CD4-positive, alpha-beta memory T cell (primary cell): ENCODE measurements around the gene RNF148. TPM values are rescaled to one million over a fixed set of nuclear protein-coding genes. Genes with fewer than 3 reads are reported as not detected.
"Not testable (repeated sequence)": the region's sequence is repeated elsewhere in the genome, so short reads cannot be mapped to it uniquely, and the experiment has no call there.

Experiments used
- CTCF ChIA-PET: fragments of 350-600 bp; sonication (Branson Sonifier 250); formaldehyde crosslinking; loops from one replicate; lab custom pipeline; 2021; ENCODE audit warnings: inconsistent platforms; ENCODE audit not compliant: partially characterized antibody; lab: Charles Lee
- POLR2A ChIA-PET: fragments of 350-600 bp; sonication (Branson Sonifier 250); formaldehyde crosslinking; loops from one replicate; lab custom pipeline; 2021; ENCODE audit not compliant: partially characterized antibody; lab: Charles Lee
- DNase-seq, 5 donors: peaks; one replicate each; pipeline versions ENCODE4 v3.0.0 to v3.0.0-alpha.2; 2020 to 2022; ENCODE audit warnings: mixed read lengths in 1 of 5
- H3K27ac ChIP-seq: one replicate; pipeline ENCODE4 v1.7.0; 2013; ENCODE audit warnings: low read depth, low read length
- H3K27me3 ChIP-seq: 2 replicates; pipeline ENCODE4 v1.7.0; 2013; ENCODE audit warnings: mild to moderate bottlenecking, low read length, moderate library complexity; ENCODE audit not compliant: insufficient read depth
- H3K36me3 ChIP-seq: 2 replicates; pipeline ENCODE4 v1.7.0; 2013; ENCODE audit warnings: mild to moderate bottlenecking, low read length, moderate library complexity; ENCODE audit not compliant: insufficient read depth
- H3K4me1 ChIP-seq: 2 replicates; pipeline ENCODE4 v1.7.0; 2013; ENCODE audit warnings: mild to moderate bottlenecking, low read length, moderate library complexity; ENCODE audit not compliant: insufficient read depth
- H3K4me3 ChIP-seq, 2 donors: one replicate each; pipeline ENCODE4 v1.7.0; 2013; ENCODE audit warnings: low read length in 2 of 2, mild to moderate bottlenecking in 1 of 2
- H3K9me3 ChIP-seq, 2 donors: one replicate each; pipeline ENCODE4 v1.7.0; 2013; ENCODE audit warnings: low read length in 2 of 2, control low read depth in 1 of 2; ENCODE audit not compliant: control insufficient read depth in 1 of 2
- H3K27ac Mint-ChIP-seq, 7 donors: one replicate each; pipeline ENCODE4 v1.8.0; 2020 to 2021; ENCODE audit warnings: mixed read lengths in 7 of 7, mild to moderate bottlenecking in 6 of 7, inconsistent platforms in 3 of 7, moderate library complexity in 3 of 7
- H3K27me3 Mint-ChIP-seq, 2 donors: one replicate each; pipeline ENCODE4 v1.8.0; 2020 to 2021; ENCODE audit warnings: mixed read lengths in 2 of 2
- H3K36me3 Mint-ChIP-seq, 2 donors: one replicate each; pipeline ENCODE4 v1.8.0; 2020 to 2021; ENCODE audit warnings: mixed read lengths in 2 of 2, inconsistent platforms in 1 of 2, mild to moderate bottlenecking in 1 of 2
- H3K4me1 Mint-ChIP-seq, 4 donors: one replicate each; pipeline ENCODE4 v1.8.0; 2020 to 2021; ENCODE audit warnings: mixed read lengths in 4 of 4, mild to moderate bottlenecking in 1 of 4
- H3K4me3 Mint-ChIP-seq, 8 donors: one replicate each; pipeline ENCODE4 v1.8.0; 2020 to 2021; ENCODE audit warnings: mixed read lengths in 8 of 8, mild to moderate bottlenecking in 7 of 8, moderate library complexity in 6 of 8, inconsistent platforms in 3 of 8
- H3K9me3 Mint-ChIP-seq, 8 donors: one replicate each; pipeline ENCODE4 v1.8.0; 2020 to 2021; ENCODE audit warnings: mixed read lengths in 8 of 8, mild to moderate bottlenecking in 5 of 8, inconsistent platforms in 3 of 8, moderate library complexity in 1 of 8
- intact Hi-C: fragments of 100-400 bp; cut with micrococcal nuclease; formaldehyde crosslinking; loops from one replicate; pipeline ENCODE4 v1.15.1; 2023
- polyA plus RNA-seq, 2 donors: library from polyadenylated mRNA; unstranded; fragments of 300-500 nt; fragmentation: Illumina TruSeq; gene quantifications; one replicate each; pipeline ENCODE4 v1.2.3, GENCODE V29; 2021
- total RNA-seq, 2 experiments: library from RNA; stranded (reverse); gene quantifications; one replicate each; pipeline ENCODE4 v1.2.3, GENCODE V29; 2021

Gene RNF148
- total and polyA plus RNA-seq, 4 experiments from 2014 or later: not detected

DNA sequence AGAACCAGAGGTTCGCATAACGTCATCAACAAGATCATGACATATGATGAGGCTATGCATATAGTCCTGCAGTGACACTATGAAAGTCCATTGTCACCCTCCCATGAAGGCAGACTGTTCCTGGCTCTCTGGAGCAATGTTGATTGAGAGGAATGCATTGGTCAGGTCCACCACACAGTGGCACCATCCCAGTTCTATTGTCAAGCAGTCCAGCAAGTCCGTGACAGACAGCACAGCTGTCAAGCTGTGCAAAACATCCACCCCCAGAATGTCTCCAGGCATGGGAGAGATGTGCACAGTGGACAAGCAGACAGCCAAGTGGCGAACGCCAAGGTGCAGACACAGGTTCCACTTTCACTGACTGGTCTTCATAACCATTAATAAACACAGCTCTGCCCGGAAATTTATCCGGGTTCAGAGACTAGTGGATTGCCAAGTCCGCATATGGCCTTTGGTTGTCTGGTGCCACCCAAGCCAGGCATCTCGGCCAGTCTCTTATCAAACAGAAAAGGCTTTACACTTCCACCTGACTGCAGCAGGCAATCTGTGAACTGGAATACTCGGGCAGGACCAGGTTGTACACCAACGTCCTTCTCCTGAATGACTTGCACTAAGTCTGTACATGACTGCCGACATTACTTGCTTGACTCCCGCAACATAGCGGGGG lies 11.0 kb downstream of the RNF148 start:
- Mint-ChIP-seq H3K9me3 (peaks cover 0 to 14% (median 7%) of the 10 kb centered on the region in 8 donors), H3K4me1 (no peaks in the 10 kb centered on the region), H3K27me3 (no peaks in the 10 kb centered on the region), H3K36me3 (no peaks in the 10 kb centered on the region), H3K4me3 (no peak overlapping the region), H3K27ac (no peak overlapping the region)
- POLR2A ChIA-PET: no interaction called here
- H3K4me3 ChIP-seq: no peak overlapping the region
- no peaks in the 10 kb centered on the region for H3K4me1 ChIP-seq
- H3K36me3 ChIP-seq: no peaks in the 10 kb centered on the region
- DNase-seq: no peak
- no peaks in the 10 kb centered on the region for H3K9me3 ChIP-seq
- CTCF ChIA-PET: no interaction called here
- intact Hi-C loops: loop anchor here (2.0 kb wide), 1 partner anchor 59 kb away; no protein-coding TSS in a partner anchor
- no peak overlapping the region for H3K27ac ChIP-seq
- H3K27me3 ChIP-seq: no peaks in the 10 kb centered on the region

DNA sequence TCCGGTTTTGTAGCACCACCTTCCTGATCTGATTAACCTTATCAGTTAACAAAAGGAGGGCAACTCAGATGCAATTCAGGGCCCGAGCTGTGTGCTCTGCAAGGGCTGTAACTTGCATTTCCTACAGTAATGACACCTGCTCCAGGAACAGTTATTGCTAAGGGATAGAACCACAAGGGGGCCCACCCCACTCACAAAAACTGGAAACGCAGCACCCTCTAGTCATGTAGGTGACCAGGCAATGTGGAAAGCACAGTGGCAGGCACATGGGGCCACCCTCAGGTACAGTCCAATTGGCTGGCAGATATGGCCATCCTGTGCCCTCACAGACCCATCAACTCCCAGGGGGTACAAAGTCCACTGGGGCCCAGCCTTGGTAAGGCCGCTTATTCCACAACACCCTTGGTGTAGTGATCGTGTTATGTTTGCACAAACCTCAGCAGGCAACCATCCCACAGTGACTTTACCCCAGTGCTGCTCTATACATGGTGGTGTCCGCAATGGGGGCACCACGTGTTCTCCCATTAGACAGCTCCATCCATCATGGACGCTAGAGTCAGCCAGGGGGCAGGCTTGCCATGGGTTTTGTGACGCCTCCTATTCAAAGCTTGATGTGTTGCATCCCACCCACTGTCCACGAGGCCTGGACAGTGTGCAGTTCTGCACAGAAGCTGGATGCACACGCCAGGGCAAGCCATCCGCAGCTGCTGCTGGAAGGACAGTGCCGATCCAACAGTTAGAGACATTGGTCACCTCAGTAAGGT lies 13.2 kb downstream of the RNF148 start:
- Mint-ChIP-seq H3K27me3 (no peaks in the 10 kb centered on the region), H3K36me3 (no peaks in the 10 kb centered on the region), H3K27ac (no peak overlapping the region), H3K4me3 (no peak overlapping the region), H3K9me3 (peaks cover 0 to 14% (median 7%) of the 10 kb centered on the region in 8 donors), H3K4me1 (no peaks in the 10 kb centered on the region)
- ChIA-PET CTCF (no interaction called here), POLR2A (no interaction called here)
- H3K4me3 ChIP-seq: no peak overlapping the region
- no peak for DNase-seq
- no peaks in the 10 kb centered on the region for H3K27me3 ChIP-seq
- H3K9me3 ChIP-seq: no peaks in the 10 kb centered on the region
- no peaks in the 10 kb centered on the region for H3K4me1 ChIP-seq
- H3K27ac ChIP-seq: no peak overlapping the region
- no peaks in the 10 kb centered on the region for H3K36me3 ChIP-seq
- intact Hi-C loops: loop anchor here (2.0 kb wide), 1 partner anchor 57 kb away; no protein-coding TSS in a partner anchor

DNA sequence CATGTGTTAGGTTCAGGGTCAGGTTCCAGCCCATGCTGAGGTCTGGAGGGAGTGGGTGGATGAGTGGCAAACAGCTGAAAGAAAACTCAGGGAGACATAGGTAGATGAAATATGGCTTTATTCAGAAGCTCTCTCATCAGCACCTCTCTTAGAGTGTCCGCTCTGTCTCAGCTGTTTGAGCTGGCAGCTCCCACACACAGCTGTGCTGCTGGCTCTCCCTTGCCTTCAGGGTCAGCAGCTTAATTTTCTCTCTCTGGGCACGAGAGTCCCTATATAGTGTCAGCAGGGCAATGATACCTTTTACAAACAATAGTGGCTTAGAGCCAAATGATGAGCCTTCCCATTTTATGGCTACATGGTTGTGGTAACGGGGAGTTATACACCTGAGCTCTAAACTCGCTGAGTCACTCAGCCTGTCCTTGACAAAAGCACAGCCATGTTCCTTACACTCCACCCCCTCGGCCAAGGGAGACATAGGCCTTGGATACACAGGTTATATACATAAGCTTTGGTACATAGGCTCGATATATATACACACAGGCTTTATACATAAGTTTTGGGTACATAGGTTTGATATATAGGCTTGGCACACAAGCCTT lies 14.2 kb downstream of the RNF148 start:
- intact Hi-C loops: no loop called here
- Mint-ChIP-seq H3K27me3 (no peaks in the 10 kb centered on the region), H3K36me3 (no peaks in the 10 kb centered on the region), H3K9me3 (peaks cover 0 to 14% (median 6%) of the 10 kb centered on the region in 8 donors), H3K4me3 (no peak overlapping the region), H3K27ac (no peak overlapping the region), H3K4me1 (no peaks in the 10 kb centered on the region)
- Histone ChIP-seq H3K36me3 (no peaks in the 10 kb centered on the region), H3K9me3 (no peaks in the 10 kb centered on the region), H3K4me3 (no peak overlapping the region), H3K27ac (no peak overlapping the region), H3K4me1 (no peaks in the 10 kb centered on the region), H3K27me3 (no peaks in the 10 kb centered on the region)
- DNase-seq: no peak
- ChIA-PET POLR2A (no interaction called here), CTCF (no interaction called here)

DNA sequence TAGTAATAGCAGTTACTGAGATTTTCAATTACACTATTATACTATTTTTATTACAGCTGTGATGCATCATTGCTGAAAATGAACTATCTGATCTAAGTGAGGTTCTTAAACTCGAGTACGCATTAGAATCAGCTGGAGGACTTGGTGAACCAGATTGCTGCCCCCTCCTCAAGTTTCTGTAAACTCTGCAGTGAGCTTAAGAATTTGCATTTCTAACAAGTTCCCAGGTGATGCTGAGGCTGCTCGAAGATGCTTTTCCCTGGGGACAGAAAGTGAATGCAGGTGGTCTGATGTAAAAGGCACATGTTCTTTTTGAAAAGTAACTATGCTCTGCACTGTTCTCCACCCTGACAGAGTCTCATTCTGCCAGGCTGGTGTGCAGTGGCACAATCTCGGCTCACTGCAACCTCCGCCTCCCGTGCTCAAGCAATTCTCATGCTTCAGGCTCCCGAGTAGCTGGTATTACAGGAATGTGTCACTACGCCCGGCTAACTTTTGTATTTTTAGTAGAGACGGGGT lies 16.3 kb downstream of the RNF148 start:
- Histone ChIP-seq H3K36me3 (no peaks in the 10 kb centered on the region), H3K9me3 (no peaks in the 10 kb centered on the region), H3K27ac (no peak overlapping the region), H3K4me1 (no peaks in the 10 kb centered on the region), H3K4me3 (no peak overlapping the region), H3K27me3 (no peaks in the 10 kb centered on the region)
- Mint-ChIP-seq H3K4me3 (no peak overlapping the region), H3K27ac (no peak overlapping the region), H3K9me3 (peaks cover 0 to 4% (median 2%) of the 10 kb centered on the region in 8 donors), H3K27me3 (no peaks in the 10 kb centered on the region), H3K4me1 (no peaks in the 10 kb centered on the region), H3K36me3 (no peaks in the 10 kb centered on the region)
- intact Hi-C loops: no loop called here
- no peak for DNase-seq
- ChIA-PET CTCF (interaction anchor here (1.0 kb wide), 1 partner anchor 14 kb away, joined by 4 read pairs; no protein-coding TSS in a partner anchor), POLR2A (no interaction called here)

DNA sequence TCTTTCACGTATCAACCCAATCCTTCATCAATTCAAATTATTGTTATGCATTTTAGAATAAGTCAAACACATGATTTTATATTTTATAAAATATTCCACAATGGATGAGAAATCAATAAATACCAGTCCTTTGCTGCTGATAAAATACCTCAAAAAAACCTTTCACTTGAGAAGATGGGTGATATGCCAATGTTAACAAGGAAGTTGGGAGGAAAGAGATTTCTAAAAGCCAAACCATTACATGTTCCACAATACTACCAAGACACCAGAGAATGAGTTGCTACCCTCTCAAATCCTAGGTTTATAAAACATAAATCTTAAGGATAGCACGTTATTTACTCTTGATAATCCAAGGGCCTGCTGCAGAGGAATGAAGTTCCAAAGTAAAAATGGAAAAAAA lies 18.2 kb downstream of the RNF148 start:
- intact Hi-C loops: no loop called here
- H3K4me1 Mint-ChIP-seq: no peaks in the 10 kb centered on the region
- no peaks in the 10 kb centered on the region for H3K9me3 ChIP-seq
- no peaks in the 10 kb centered on the region for H3K36me3 Mint-ChIP-seq
- H3K4me1 ChIP-seq: no peaks in the 10 kb centered on the region
- ChIA-PET POLR2A (no interaction called here), CTCF (no interaction called here)
- no peak overlapping the region for H3K4me3 ChIP-seq
- H3K4me3 Mint-ChIP-seq: no peak overlapping the region
- H3K36me3 ChIP-seq: no peaks in the 10 kb centered on the region
- H3K27ac ChIP-seq: no peak overlapping the region
- H3K27ac Mint-ChIP-seq: no peak overlapping the region
- H3K9me3 Mint-ChIP-seq: peaks cover 0 to 11% (median 2%) of the 10 kb centered on the region in 8 donors
- DNase-seq: no peak
- H3K27me3 ChIP-seq: no peaks in the 10 kb centered on the region
- no peaks in the 10 kb centered on the region for H3K27me3 Mint-ChIP-seq

DNA sequence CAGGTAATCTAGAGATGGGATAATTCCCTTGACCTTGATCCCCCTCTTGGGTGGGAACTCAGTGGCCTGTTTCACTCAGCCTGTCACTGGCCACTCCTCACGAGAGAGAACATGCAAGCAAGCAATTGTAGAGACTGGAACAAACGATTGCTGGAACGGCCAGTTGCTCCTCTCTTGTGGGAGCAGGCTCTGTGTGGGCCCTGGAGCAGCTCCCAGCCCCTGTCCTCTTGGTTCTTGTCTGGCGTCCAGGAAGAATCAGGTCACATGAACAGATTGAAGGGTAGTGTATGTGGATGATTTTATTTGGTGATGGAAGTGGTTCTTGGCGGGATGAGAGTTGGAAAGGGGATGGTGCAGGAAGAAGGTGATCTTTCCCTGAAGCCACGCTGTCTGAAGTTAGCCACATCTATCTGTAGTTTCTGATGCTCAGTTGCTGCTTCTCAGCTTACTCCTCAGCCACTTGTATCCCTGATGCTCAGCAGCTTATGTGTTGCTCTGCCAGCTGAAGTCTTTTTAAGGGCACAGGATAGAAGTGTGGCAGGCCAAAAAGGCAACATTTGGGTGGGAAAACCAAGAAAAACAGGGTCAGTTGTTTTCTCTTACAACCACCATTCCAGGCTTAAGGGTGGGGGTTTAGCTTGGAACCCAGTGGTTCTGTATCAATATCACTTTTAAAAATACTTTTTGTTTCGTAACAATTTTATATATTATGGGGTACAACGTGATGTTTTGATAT lies 19.7 kb downstream of the RNF148 start:
- Mint-ChIP-seq H3K4me3 (no peak overlapping the region), H3K4me1 (no peaks in the 10 kb centered on the region), H3K27ac (no peak overlapping the region), H3K27me3 (no peaks in the 10 kb centered on the region), H3K9me3 (peaks cover 2 to 14% (median 4%) of the 10 kb centered on the region in 8 donors), H3K36me3 (no peaks in the 10 kb centered on the region)
- H3K36me3 ChIP-seq: no peaks in the 10 kb centered on the region
- ChIA-PET POLR2A (no interaction called here), CTCF (no interaction called here)
- H3K4me1 ChIP-seq: no peaks in the 10 kb centered on the region
- H3K27me3 ChIP-seq: no peaks in the 10 kb centered on the region
- no peak overlapping the region for H3K4me3 ChIP-seq
- intact Hi-C loops: no loop called here
- H3K27ac ChIP-seq: no peak overlapping the region
- H3K9me3 ChIP-seq: no peaks in the 10 kb centered on the region
- DNase-seq: no peak

DNA sequence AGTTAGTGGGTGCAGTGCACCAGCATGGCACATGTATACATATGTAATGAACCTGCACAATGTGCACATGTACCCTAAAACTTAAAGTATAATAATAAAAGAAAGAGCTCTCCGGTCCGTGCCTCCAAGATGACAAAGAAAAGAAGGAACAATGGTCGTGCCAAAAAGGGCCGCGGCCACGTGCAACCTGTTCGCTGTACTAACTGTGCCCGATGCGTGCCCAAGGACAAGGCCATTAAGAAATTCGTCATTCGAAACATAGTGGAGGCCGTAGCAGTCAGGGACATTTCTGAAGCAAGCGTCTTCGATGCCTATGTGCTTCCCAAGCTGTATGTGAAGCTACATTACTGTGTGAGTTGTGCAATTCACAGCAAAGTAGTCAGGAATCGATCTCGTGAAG lies 21.5 kb downstream of the RNF148 start:
- H3K4me3 ChIP-seq, DNase-seq, H3K27ac Mint-ChIP-seq, H3K4me1 ChIP-seq, CTCF ChIA-PET, H3K27me3 ChIP-seq, H3K36me3 ChIP-seq, H3K36me3 Mint-ChIP-seq, H3K27ac ChIP-seq, H3K9me3 ChIP-seq, POLR2A ChIA-PET, H3K4me1 Mint-ChIP-seq, intact Hi-C loops, H3K27me3 Mint-ChIP-seq, H3K4me3 Mint-ChIP-seq: not testable (repeated sequence)
- H3K9me3 Mint-ChIP-seq: peaks cover 2 to 10% (median 4%) of the 10 kb centered on the region in 8 donors
